Stimulated activated naive CD8-positive, alpha-beta T cell treated with anti-CD3 and anti-CD28 coated beads, Interleukin-15, amount 100 ng/mL, for 72 hours (primary cell): ENCODE data around the gene NLGN4Y.
A peak's percentile ranks its signal among the peaks of the same experiment; 100 is the strongest.

Source experiments
- ATAC-seq: fragments of 150-1000 bp; cut with Tn5 transposase; 2 replicates; pipeline ENCODE4 v1.10.0; 2021; ENCODE audit warnings: mild to moderate bottlenecking, moderate library complexity
- DNase-seq, 2 donors: peaks; one replicate each; pipeline ENCODE4 v3.0.0; 2021 to 2022
- H3K27ac Mint-ChIP-seq, 2 donors: one replicate each; pipeline ENCODE4 v1.8.0; 2022; ENCODE audit warnings: mild to moderate bottlenecking in 2 of 2, mixed read lengths in 2 of 2, moderate library complexity in 2 of 2
- H3K27me3 Mint-ChIP-seq: one replicate; pipeline ENCODE4 v1.8.0; 2022; ENCODE audit warnings: mixed read lengths
- H3K4me1 Mint-ChIP-seq: one replicate; pipeline ENCODE4 v1.8.0; 2022; ENCODE audit warnings: mild to moderate bottlenecking, mixed read lengths
- H3K4me3 Mint-ChIP-seq, 2 donors: one replicate each; pipeline ENCODE4 v1.8.0; 2022; ENCODE audit warnings: mild to moderate bottlenecking in 2 of 2, mixed read lengths in 2 of 2, moderate library complexity in 1 of 2
- H3K9me3 Mint-ChIP-seq, 2 donors: one replicate each; pipeline ENCODE4 v1.8.0; 2022; ENCODE audit warnings: mixed read lengths in 2 of 2

NLGN4Y gene

DNA sequence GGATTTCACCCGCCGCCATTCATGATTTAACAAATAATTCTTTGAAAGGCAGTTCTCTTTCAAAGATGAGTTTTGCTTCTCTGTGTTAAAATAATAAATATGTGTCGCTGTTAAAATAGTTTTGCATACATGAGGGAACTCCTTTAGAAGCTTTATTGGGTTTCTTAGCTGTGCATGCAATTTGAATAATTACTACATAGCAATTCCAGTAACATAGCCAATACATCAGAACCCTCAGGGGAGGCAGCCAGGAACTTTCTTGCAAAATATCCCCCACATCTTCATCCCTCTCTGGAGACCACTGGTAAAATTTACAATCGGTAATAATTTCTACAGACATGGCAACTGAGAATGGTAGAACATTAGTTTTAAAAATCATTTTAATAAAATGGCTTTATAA is 268.8 kb downstream of the NLGN4Y start:
- peaks cover 9 to 14% of the 10 kb centered on the region in 2 donors for H3K9me3 Mint-ChIP-seq
- H3K4me3 Mint-ChIP-seq, result no peak overlapping the region
- no peaks in the 10 kb centered on the region for H3K4me1 Mint-ChIP-seq
- no peak overlapping the region for H3K27ac Mint-ChIP-seq
- no peak for DNase-seq
- H3K27me3 Mint-ChIP-seq, result no peaks in the 10 kb centered on the region
- ATAC-seq, result no peak

DNA sequence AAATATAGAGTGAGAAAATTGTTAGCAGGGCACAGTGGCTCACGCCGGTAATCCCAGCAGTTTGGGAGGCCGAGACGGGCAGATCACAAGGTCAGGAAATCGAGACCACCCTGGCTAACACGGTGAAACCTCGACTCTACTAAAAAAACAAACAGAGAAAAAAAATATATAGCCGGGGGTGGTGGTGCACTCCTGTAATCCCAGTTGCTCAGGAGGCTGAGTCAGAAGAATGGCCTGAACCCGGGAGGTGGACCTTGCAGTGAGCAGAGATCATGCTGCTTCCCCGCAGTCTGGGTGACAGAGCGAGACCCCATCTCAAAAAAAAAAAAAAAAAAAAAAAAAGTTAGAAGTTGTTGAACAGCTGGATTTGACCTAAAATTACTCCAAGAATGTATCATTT is 269.3 kb downstream of the NLGN4Y start:
- DNase-seq (no peak), ATAC-seq (no peak)
- no peaks in the 10 kb centered on the region for H3K27me3 Mint-ChIP-seq
- H3K9me3 Mint-ChIP-seq, result peaks cover 12 to 14% of the 10 kb centered on the region in 2 donors
- H3K4me1 Mint-ChIP-seq, result no peaks in the 10 kb centered on the region
- H3K4me3 Mint-ChIP-seq, result no peak overlapping the region
- H3K27ac Mint-ChIP-seq, result no peak overlapping the region

DNA sequence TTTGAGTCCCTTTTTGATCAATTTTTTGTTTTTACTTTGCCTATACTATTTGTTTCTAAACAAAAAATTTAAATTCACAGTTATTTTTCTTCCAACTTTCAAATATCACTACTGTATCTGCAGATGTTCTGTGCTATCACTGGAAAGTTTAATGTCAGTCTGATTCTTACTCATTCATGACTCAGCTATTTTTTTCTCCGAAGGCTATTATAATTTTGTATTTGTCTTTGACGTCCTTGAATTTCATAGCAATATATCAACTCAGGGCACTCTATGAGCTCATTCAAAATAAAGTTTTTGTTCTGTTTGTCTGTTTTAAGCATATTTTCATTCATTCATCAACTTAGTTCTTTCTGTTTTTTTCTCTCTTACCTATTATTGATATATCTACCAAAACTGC is 273.7 kb downstream of the NLGN4Y start:
- peak overlapping the region in 1 of 2 donors; percentile 9 for H3K27ac Mint-ChIP-seq
- peaks cover 7 to 8% of the 10 kb centered on the region in 2 donors for H3K9me3 Mint-ChIP-seq
- H3K4me3 Mint-ChIP-seq, result no peak overlapping the region
- no peak for DNase-seq
- ATAC-seq, result no peak
- no peaks in the 10 kb centered on the region for H3K27me3 Mint-ChIP-seq
- no peaks in the 10 kb centered on the region for H3K4me1 Mint-ChIP-seq

DNA sequence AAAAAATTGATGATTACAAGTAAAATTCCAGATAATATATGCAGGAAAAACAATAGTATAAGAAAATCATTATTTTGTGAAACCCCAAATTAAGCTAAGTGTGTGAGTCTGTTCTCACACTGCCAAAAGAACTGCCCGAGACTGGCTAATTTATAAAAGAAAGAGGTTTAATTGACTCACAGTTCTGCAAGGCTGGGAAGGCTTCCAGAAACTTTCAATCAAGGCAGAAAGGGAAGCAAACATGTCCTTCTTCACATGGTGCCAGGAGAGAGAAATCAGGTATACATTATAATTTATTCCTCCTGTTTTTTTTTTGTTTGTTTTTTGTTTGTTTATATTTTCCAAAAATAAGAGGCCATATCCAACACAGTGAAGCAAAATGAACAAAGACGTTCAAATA is 276.8 kb downstream of the NLGN4Y start:
- no peak for DNase-seq
- Mint-ChIP-seq H3K27me3 (no peaks in the 10 kb centered on the region), H3K27ac (no peak overlapping the region), H3K4me3 (no peak overlapping the region), H3K4me1 (no peaks in the 10 kb centered on the region), H3K9me3 (peaks cover 7 to 8% of the 10 kb centered on the region in 2 donors)
- no peak for ATAC-seq

DNA sequence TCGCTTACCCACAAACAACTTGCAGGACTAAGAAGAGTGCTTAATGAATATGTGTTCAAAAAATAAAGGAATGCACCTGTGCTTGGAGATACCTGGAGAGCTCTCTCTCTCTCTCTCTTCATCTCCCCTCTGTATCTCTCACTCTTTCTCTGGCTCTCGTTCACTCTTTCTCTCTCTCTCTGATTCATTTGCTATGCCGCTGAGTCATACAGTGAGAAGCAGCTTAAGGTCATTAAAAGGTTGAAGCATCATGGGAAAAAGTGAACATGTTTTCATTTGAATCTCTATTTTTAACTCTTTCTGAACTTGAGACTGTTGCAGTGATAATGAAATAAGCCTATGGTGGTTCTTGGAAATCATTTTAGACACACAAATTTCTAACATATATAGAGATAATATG is 277.8 kb downstream of the NLGN4Y start:
- no peak for ATAC-seq
- peaks cover 7 to 8% of the 10 kb centered on the region in 2 donors for H3K9me3 Mint-ChIP-seq
- no peak overlapping the region for H3K4me3 Mint-ChIP-seq
- no peaks in the 10 kb centered on the region for H3K4me1 Mint-ChIP-seq
- H3K27ac Mint-ChIP-seq, result no peak overlapping the region
- no peaks in the 10 kb centered on the region for H3K27me3 Mint-ChIP-seq
- no peak for DNase-seq

DNA sequence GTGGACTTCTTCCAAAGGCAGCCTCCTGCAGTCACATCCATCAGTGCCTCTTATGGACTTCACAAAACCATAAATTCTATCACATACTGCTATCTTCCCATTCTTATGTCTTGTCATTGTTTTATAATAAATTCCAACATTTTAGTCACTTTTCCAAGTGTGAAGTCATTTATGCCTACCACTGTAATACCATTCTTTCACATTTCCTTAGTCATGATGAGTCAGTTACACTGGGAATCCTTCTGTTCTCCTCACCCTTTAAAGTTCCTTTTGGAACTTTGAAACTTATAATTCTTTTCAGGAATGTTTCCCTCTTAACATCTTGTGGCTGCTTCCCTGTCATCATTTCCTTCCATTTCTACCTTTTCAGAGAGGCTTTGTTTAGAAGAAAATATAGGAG is 279.7 kb downstream of the NLGN4Y start:
- Mint-ChIP-seq H3K4me3 (no peak overlapping the region), H3K27me3 (no peaks in the 10 kb centered on the region), H3K9me3 (peaks cover 0 to 4% of the 10 kb centered on the region in 2 donors), H3K27ac (no peak overlapping the region), H3K4me1 (no peaks in the 10 kb centered on the region)
- DNase-seq (no peak), ATAC-seq (no peak)

DNA sequence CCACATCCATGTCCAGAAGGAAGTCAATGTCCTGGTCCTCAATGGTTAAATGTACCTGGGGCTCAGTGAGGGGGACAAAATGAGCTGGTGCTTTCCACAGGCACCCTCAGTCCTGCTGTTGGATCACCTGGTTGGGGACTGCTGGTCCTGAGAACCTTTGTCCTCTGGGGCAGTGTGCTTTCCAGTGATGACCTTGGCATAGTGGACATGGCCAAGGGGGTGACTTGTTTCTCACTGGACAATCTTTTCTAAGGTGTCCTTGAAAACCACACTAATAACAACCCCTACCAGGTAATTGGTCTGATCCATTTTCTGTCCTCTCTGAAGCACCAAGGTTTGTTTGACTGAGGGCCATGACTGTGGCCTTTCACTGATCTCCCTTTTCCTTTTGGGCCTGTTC is 294.1 kb downstream of the NLGN4Y start:
- H3K27ac Mint-ChIP-seq, result no peak overlapping the region
- H3K4me1 Mint-ChIP-seq, result no peaks in the 10 kb centered on the region
- no peak for DNase-seq
- ATAC-seq, result no peak
- H3K9me3 Mint-ChIP-seq, result peaks cover 0 to 4% of the 10 kb centered on the region in 2 donors
- no peaks in the 10 kb centered on the region for H3K27me3 Mint-ChIP-seq
- H3K4me3 Mint-ChIP-seq, result no peak overlapping the region

DNA sequence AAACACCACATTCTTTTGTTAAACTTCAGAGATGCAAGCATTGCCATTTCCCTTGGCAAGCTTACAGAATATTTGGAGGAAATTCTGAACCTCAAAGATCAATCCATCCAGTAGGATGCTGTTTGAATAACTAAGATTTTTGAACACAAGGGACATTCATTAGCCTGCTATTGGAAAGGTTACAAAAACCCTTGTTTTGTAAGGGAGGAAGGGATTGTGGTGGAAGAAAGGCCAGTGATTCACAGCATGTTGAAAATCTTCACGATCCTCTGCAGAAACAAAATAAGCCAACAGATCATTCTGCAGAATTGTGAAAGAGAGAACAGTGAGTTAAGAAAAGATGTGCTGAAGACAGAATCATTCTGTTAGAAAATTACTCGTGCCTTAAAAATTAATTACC is 297.9 kb downstream of the NLGN4Y start:
- ATAC-seq (no peak), DNase-seq (no peak)
- H3K4me1 Mint-ChIP-seq, result no peaks in the 10 kb centered on the region
- no peak overlapping the region for H3K4me3 Mint-ChIP-seq
- no peaks in the 10 kb centered on the region for H3K27me3 Mint-ChIP-seq
- no peak overlapping the region for H3K27ac Mint-ChIP-seq
- H3K9me3 Mint-ChIP-seq, result no peaks in the 10 kb centered on the region

DNA sequence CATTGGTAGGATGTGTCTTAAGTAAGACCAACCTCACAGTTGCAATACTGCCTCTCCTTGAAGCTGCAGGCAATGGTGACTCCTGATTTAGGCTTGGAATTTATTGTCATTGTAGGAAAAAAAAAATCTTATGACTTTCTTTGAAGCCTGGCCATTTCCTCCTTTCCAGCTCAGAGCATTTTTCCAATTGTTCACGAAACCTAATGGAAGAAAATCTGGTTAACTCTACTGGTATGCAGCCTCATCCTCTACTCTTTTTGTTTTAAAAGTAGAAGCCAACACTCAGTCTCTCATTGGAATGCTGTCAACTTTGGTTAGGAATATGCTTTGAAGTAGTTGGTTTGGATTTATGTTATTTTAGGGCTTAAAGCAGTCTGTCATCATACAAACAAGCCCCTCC is 298.6 kb downstream of the NLGN4Y start:
- Mint-ChIP-seq H3K9me3 (no peaks in the 10 kb centered on the region), H3K4me1 (no peaks in the 10 kb centered on the region)

DNA sequence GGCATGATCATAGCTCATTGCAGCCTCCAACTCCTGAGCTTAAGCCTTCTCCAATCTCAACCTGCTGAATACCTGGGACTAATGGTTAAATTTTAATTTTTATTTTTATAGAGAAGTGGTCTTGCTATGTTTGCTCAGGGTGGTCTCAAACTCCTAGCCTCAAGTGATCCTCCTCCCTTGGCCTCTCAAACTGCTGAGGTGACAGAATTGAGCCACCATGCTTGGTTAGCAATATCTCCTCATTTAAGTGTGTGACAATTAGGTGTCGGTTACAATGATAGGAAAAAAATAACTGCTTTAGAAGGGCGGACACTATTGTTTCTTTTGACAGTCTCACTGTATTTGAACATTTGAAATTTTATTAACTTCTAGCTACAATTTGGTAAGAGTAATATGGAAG is 300.3 kb downstream of the NLGN4Y start:
- no peaks in the 10 kb centered on the region for H3K27me3 Mint-ChIP-seq
- DNase-seq (no peak), ATAC-seq (no peak)
- H3K27ac Mint-ChIP-seq, result no peak overlapping the region
- H3K4me3 Mint-ChIP-seq, result no peak overlapping the region
- no peaks in the 10 kb centered on the region for H3K4me1 Mint-ChIP-seq
- no peaks in the 10 kb centered on the region for H3K9me3 Mint-ChIP-seq

More for the DNA sequence above, 298.6 kb downstream of the NLGN4Y start:
- Mint-ChIP-seq H3K27ac (no peak overlapping the region), H3K27me3 (no peaks in the 10 kb centered on the region), H3K4me3 (no peak overlapping the region)
- ATAC-seq, result no peak
- no peak for DNase-seq

DNA sequence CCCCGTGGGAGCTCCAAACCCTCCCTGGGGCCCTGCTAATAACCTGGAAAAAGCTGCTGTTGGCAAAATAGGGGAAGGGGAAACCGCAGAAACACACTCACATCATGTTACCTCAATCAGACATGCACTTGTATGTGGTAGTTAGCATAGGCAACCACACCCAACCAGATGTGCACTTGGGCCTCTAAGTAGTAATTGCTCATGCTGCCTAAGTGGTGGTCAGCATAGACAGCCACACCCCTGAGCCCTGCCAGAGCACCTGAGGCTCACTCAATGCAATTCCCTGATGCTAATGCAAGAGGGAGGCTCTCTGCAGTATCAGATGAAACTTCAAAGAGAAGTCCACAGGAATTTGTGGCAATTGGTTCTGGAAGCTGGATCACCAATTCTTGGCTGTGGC is 301.4 kb downstream of the NLGN4Y start:
- H3K4me1 Mint-ChIP-seq, result no peaks in the 10 kb centered on the region
- H3K27me3 Mint-ChIP-seq, result no peaks in the 10 kb centered on the region
- H3K4me3 Mint-ChIP-seq, result no peak overlapping the region
- DNase-seq, result no peak
- no peaks in the 10 kb centered on the region for H3K9me3 Mint-ChIP-seq
- no peak for ATAC-seq
- H3K27ac Mint-ChIP-seq, result no peak overlapping the region

DNA sequence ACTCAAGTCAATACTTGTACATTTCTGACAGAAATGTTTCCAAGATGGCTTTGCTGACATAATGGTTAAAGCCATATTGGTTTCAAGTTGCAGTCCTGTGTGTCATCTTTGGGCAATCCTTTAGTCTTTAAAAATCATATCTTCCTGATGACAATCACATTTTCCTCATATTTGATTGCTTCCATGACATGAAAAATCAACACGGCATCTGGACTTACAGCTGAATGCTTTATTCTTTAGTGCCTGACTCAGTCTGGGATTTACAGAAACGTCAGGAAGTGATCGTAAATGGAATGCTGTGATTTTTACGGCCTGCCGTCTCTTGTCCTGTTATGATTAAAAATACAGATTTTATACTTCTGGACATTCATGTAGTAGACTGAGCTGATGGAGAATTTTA is 304.2 kb downstream of the NLGN4Y start:
- H3K27me3 Mint-ChIP-seq, result no peaks in the 10 kb centered on the region
- ATAC-seq (no peak), DNase-seq (no peak)
- no peak overlapping the region for H3K4me3 Mint-ChIP-seq
- no peaks in the 10 kb centered on the region for H3K4me1 Mint-ChIP-seq
- peaks cover 3 to 11% of the 10 kb centered on the region in 2 donors for H3K9me3 Mint-ChIP-seq
- H3K27ac Mint-ChIP-seq, result no peak overlapping the region

DNA sequence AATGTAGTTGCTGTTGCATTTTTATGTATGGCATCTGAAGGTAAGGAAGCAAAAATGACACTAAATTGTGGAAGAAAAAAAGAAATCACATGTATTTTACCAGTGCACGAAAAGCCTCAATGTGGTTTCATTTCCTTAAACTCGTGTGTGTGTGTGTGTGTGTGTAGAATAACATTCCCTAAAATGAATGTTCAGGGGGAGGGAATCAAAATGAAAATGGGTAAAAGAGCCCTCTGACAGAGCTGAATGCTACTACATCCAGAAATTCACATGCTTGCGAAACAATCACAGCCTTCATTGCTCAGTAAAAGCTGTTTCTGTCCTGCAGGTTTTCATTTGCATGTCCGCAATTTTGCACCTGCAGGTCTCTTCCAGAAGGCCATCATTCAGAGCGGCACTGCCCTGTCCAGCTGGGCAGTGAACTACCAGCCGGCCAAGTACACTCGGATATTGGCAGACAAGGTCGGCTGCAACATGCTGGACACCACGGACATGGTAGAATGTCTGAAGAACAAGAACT is 305.1 kb downstream of the NLGN4Y start:
- no peak overlapping the region for H3K4me3 Mint-ChIP-seq
- H3K4me1 Mint-ChIP-seq, result no peaks in the 10 kb centered on the region
- no peak for DNase-seq
- peaks cover 8 to 11% of the 10 kb centered on the region in 2 donors for H3K9me3 Mint-ChIP-seq
- H3K27me3 Mint-ChIP-seq, result no peaks in the 10 kb centered on the region
- no peak overlapping the region for H3K27ac Mint-ChIP-seq
- no peak for ATAC-seq

DNA sequence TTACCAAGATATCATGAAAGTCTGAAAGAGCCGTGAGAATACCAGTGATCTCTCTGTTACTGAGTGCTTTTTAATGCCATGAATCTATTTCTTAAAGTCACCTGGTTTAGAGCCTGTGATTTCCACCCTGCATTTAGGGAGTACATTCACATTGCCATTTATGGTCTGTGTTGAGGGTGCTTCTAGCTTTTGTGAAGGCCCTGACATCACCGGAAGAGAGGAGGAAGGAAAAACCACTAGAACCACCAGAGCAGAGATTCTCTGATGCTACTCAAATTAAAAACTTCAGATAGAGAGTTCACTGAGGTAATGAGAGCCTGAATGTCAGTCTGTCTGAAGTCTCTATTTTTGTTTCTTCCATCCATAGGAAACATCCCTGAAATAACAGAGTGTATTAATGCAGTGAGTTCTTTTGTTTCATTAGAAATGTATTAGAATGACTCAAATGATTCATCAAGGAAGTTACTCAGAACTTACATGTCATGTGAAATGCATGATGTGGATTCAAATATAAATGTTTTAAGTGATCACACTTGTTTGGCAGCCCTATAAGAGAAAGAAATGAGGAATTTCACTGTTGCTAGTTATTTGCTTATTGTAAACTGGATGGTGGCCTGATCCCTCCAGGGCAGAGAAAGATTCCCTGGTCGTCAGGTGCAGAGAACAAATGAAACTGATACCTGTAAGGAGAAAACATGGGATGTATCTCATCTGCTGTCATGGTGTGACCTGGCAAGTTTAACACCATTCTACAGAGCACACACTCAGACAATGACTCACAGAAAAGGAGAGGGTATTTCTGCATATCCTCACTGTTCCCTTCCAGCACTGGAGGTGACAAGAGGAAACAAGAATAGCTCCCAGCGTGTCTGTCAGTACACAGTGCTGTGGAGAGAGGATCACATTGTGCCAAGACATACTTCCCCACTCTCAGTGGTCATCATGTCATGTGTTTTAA is 310.1 kb downstream of the NLGN4Y start:
- H3K27ac Mint-ChIP-seq, result no peak overlapping the region
- DNase-seq, result no peak
- ATAC-seq, result no peak
- H3K4me3 Mint-ChIP-seq, result no peak overlapping the region
- H3K27me3 Mint-ChIP-seq, result no peaks in the 10 kb centered on the region
- H3K9me3 Mint-ChIP-seq, result peaks cover 11 to 16% of the 10 kb centered on the region in 2 donors
- no peaks in the 10 kb centered on the region for H3K4me1 Mint-ChIP-seq

DNA sequence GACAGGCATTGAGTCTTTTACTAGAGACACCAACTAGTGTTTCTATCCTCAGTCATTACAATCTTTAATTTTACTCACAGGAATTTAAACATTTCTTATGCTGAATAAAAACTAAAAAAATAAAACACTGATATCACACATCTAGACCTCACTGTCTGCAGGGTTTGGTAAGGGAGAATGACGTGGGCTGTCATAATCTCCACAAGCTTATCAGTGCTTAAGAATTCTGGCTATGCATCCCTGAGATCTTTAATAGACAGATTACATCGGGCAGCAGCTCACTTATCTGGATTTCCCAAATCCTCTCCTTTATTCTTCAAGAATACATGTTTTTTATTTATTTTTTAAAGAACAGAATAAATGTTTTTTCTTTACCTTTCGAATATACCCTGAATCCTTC is 313.1 kb downstream of the NLGN4Y start:
- H3K27ac Mint-ChIP-seq, result no peak overlapping the region
- ATAC-seq, result no peak
- peaks cover 3 to 16% of the 10 kb centered on the region in 2 donors for H3K9me3 Mint-ChIP-seq
- DNase-seq, result no peak
- H3K27me3 Mint-ChIP-seq, result no peaks in the 10 kb centered on the region
- no peak overlapping the region for H3K4me3 Mint-ChIP-seq
- H3K4me1 Mint-ChIP-seq, result no peaks in the 10 kb centered on the region

DNA sequence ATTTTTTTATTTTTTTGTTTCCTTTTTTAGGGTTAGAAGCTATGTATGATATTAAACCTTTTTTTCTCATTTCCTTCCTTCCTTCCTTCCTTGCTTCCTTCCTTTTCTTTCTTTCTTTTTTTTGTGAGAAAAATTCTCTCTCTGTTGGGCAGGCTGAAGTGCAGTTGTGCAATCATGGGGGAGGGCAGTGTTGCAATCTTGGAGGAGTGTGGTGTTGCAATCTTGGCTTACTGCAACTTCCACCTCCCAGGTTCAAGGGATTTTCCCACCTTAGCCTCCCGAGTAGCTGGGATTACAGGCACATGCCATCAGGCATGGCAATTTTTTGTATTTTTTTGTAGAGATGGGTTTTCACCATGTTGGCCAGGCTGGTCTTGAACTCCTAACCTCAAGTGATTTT is 326.4 kb downstream of the NLGN4Y start:
- ATAC-seq, result no peak
- Mint-ChIP-seq H3K27ac (no peak overlapping the region), H3K4me3 (no peak overlapping the region), H3K4me1 (no peaks in the 10 kb centered on the region), H3K27me3 (no peaks in the 10 kb centered on the region), H3K9me3 (no peaks in the 10 kb centered on the region)
- DNase-seq, result no peak
